Esophagus muscularis mucosa (tissue), 3 donors: Measurements from ENCODE around the gene CLCNKA.
"Not testable (repeated sequence)": the region's sequence is repeated elsewhere in the genome, so short reads cannot be mapped to it uniquely, and the experiment has no call there.

Source experiments
- POLR2A ChIP-seq: fragments of 450-650 bp; IDR thresholded peaks from one replicate; pipeline ENCODE4 v1.6.1; 2017; ENCODE audit warnings: antibody characterized with exemption, moderate library complexity, mild to moderate bottlenecking, low read depth
- TF ChIP-seq, protein P1 (sequence below), 3 experiments: fragments of 200-600 bp in 2 of 3; fragments of 450-650 bp in 1 of 3; sonication (generic) in 2 of 3; IDR thresholded peaks; one replicate each; pipeline ENCODE4 v1.5.1; 2017 to 2019; ENCODE audit warnings: antibody characterized with exemption in 3 of 3, mild to moderate bottlenecking in 2 of 3, moderate library complexity in 1 of 3

DNA sequence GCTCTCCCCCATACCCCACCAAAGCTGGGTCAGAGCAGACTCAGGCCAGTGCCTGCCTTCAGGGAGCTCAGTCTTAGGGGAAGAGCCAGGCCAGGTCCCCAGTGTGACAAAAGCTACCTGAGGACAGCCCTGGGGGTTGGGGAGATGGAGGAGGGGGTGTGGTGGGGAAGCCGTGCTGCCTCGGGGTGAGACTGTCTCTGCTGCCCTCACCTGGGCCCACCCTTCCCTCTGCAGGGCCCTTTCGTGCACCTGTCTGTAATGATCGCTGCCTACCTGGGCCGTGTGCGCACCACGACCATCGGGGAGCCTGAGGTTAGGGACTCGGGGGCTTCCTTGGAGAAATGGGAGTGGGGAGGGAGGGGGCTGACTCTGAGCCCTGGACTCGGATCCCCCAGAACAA is 4.5 kb downstream of the CLCNKA start:
- TF ChIP-seq POLR2A: not testable (repeated sequence)
- TF ChIP-seq, protein P1, sequence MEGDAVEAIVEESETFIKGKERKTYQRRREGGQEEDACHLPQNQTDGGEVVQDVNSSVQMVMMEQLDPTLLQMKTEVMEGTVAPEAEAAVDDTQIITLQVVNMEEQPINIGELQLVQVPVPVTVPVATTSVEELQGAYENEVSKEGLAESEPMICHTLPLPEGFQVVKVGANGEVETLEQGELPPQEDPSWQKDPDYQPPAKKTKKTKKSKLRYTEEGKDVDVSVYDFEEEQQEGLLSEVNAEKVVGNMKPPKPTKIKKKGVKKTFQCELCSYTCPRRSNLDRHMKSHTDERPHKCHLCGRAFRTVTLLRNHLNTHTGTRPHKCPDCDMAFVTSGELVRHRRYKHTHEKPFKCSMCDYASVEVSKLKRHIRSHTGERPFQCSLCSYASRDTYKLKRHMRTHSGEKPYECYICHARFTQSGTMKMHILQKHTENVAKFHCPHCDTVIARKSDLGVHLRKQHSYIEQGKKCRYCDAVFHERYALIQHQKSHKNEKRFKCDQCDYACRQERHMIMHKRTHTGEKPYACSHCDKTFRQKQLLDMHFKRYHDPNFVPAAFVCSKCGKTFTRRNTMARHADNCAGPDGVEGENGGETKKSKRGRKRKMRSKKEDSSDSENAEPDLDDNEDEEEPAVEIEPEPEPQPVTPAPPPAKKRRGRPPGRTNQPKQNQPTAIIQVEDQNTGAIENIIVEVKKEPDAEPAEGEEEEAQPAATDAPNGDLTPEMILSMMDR (IDR thresholded peaks at IDR 0.05): not testable (repeated sequence)
